DMS79 (cell line): ENCODE measurements around the gene ABCC10.
"Not testable (repeated sequence)": the region's sequence is repeated elsewhere in the genome, so short reads cannot be mapped to it uniquely, and the experiment has no call there.

Experiments used
- DNase-seq: peaks from one replicate; lab custom pipeline; 2025; lab: John Stamatoyannopoulos, UW

The ABCC10 gene

GRCh38 chr6:43498291-43498690 lies 71.0 kb downstream of the ABCC10 start:
- DNase-seq = not testable (repeated sequence)

DNA sequence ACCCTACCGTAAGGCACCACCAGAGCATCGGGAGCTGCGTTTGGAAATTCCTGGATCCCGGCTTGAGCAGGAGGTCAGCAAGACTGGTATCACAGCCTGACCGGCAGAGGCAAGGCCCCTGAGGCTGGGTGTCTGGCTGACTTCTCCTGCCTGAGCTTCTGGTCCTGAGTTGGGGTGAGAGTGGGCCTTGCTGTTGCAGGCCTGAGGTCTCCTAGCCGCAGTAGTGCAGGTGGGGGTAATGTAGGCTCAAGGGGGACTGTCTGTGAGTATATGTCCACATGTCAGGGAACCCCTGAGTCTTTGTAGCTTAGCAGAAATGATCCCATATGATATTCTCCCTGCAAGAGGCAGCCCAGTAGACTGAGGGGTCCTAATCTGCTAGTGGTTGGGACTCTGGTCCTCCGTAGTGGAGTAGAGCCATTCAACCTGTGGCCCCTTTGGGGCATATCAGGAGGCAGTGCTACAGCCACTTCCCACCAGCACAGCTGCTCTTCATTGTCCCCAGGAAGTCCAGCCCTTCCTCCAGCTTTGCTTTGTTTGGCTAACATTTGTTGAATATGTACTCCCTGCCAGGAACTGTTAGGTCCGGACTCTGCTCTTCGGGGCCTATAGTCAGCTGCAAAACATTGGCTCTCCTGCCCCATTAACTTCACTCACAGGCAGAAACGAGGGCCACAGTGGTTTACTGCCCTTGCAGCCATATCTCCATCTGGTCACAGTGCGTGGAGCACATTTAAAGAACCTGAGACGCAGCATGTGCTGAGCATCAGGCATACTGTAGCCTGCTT lies 71.9 kb downstream of the ABCC10 start:
- no peak for DNase-seq
